SK-N-SH (cell line): Measurements from ENCODE around the gene VAMP3. TPM values are rescaled to one million over a fixed set of nuclear protein-coding genes. Genes with fewer than 3 reads are reported as not detected.

Experiments
- CTCF ChIA-PET: fragments of 300-600, 350-600 bp; formaldehyde crosslinking; extraction: SDS; loops from one replicate; lab custom pipeline; 2021; lab: Yijun Ruan, JAX
- POLR2A ChIA-PET: fragments of 350-600 bp; sonication (Branson Sonifier 250); formaldehyde crosslinking; extraction: SDS; loops from one replicate; lab custom pipeline; 2020; ENCODE audit warnings: antibody characterized with exemption, inconsistent platforms; lab: Yijun Ruan, JAX
- DNase-seq: peaks from one replicate; pipeline ENCODE4 v3.0.0; 2012
- H2AFZ ChIP-seq: fragments of 200-600 bp; sonication (generic); 2 replicates; pipeline ENCODE4 v1.8.1; 2016; ENCODE audit warnings: antibody characterized with exemption, mild to moderate bottlenecking, low read depth
- H3F3A ChIP-seq: fragments of 200-600 bp; sonication (generic); replicated peaks from 2 replicates; pipeline ENCODE3; 2016; ENCODE audit warnings: antibody characterized with exemption, mild to moderate bottlenecking; ENCODE audit not compliant: insufficient read depth
- H3K27ac ChIP-seq, 2 experiments: fragments of 200-500 bp in 1 of 2; fragments of 200-600 bp in 1 of 2; sonication (Bioruptor generic) in 1 of 2; sonication (generic), shearing (Covaris generic) in 1 of 2; 2 replicates each; pipeline versions ENCODE4 v1.5.1 to v1.6.1; 2014 to 2016; ENCODE audit warnings: low read depth in 2 of 2, inconsistent platforms in 1 of 2, low read length in 1 of 2, mild to moderate bottlenecking in 1 of 2, mixed read lengths in 1 of 2
- H3K27me3 ChIP-seq: fragments of 200-600 bp; sonication (generic), shearing (Covaris generic); 2 replicates; pipeline ENCODE4 v1.6.1; 2016; ENCODE audit warnings: mixed run types; ENCODE audit not compliant: insufficient read depth
- H3K36me3 ChIP-seq, 2 experiments: fragments of 200-500 bp in 1 of 2; fragments of 200-600 bp in 1 of 2; sonication (Bioruptor generic) in 1 of 2; sonication (generic) in 1 of 2; replicated peaks in 1 of 2; 2 replicates each; pipeline versions ENCODE3 to v1.5.1; 2014 to 2016; ENCODE audit warnings: low read length in 1 of 2, mild to moderate bottlenecking in 1 of 2; ENCODE audit not compliant: insufficient read depth in 2 of 2, control insufficient read depth in 1 of 2
- H3K4me1 ChIP-seq, 2 experiments: fragments of 200-500 bp in 1 of 2; fragments of 200-600 bp in 1 of 2; sonication (Bioruptor generic) in 1 of 2; sonication (generic), shearing (Covaris generic) in 1 of 2; 2 replicates each; pipeline versions ENCODE4 v1.5.1 to v1.6.1; 2014 to 2016; ENCODE audit warnings: low read depth in 1 of 2, low read length in 1 of 2, mixed run types in 1 of 2; ENCODE audit not compliant: insufficient read depth in 2 of 2, control insufficient read depth in 1 of 2
- H3K4me2 ChIP-seq: fragments of 200-600 bp; sonication (generic), shearing (Covaris generic); 2 replicates; pipeline ENCODE4 v1.6.1; 2017; ENCODE audit warnings: mixed run types
- H3K4me3 ChIP-seq, 2 experiments: fragments of 200-500 bp in 1 of 2; fragments of 200-600 bp in 1 of 2; sonication (Bioruptor generic) in 1 of 2; sonication (generic), shearing (Covaris generic) in 1 of 2; 2 replicates each; pipeline versions ENCODE4 v1.5.1 to v1.8.1; 2014 to 2016; ENCODE audit warnings: low read depth in 2 of 2, inconsistent platforms in 1 of 2, low read length in 1 of 2, mild to moderate bottlenecking in 1 of 2, mixed read lengths in 1 of 2, moderate library complexity in 1 of 2
- H3K79me2 ChIP-seq: fragments of 200-600 bp; sonication (generic); 2 replicates; pipeline ENCODE4 v1.8.1; 2017; ENCODE audit warnings: mild to moderate bottlenecking; ENCODE audit not compliant: insufficient read depth
- H3K9ac ChIP-seq: fragments of 200-600 bp; sonication (generic); 2 replicates; pipeline ENCODE4 v1.6.1; 2017; ENCODE audit warnings: mixed run types
- H3K9me2 ChIP-seq: fragments of 200-600 bp; sonication (generic); 2 replicates; pipeline ENCODE4 v1.6.1; 2017; ENCODE audit warnings: mixed run types
- H3K9me3 ChIP-seq: fragments of 200-600 bp; sonication (generic); 2 replicates; pipeline ENCODE4 v1.6.1; 2017; ENCODE audit warnings: mixed run types, mild to moderate bottlenecking, moderate library complexity
- H4K20me1 ChIP-seq: fragments of 200-600 bp; sonication (generic); 2 replicates; pipeline ENCODE4 v1.6.1; 2017; ENCODE audit warnings: mild to moderate bottlenecking, mixed run types; ENCODE audit not compliant: insufficient read depth
- FOSL2 ChIP-seq: IDR thresholded peaks from 2 replicates; pipeline ENCODE4 v1.4.0; 2012; ENCODE audit warnings: low read depth, mild to moderate bottlenecking, moderate library complexity, borderline replicate concordance
- FOXJ3 ChIP-seq: sonication (generic); formaldehyde crosslinking; IDR thresholded peaks from 2 replicates; pipeline ENCODE4 v1.5.1; 2020; ENCODE audit warnings: mild to moderate bottlenecking, missing genetic modification reagents
- FOXM1 ChIP-seq: IDR thresholded peaks from 2 replicates; pipeline ENCODE4 v1.4.0; 2012; ENCODE audit warnings: low read depth, mild to moderate bottlenecking
- JUND ChIP-seq: IDR thresholded peaks from 2 replicates; pipeline ENCODE4 v1.4.0; 2012
- MXI1 ChIP-seq: IDR thresholded peaks from 2 replicates; pipeline ENCODE4 v1.6.1; 2012; ENCODE audit warnings: mild to moderate bottlenecking, low read depth, low read length, improper control_type of control experiment
- PBX3 ChIP-seq: IDR thresholded peaks from 2 replicates; pipeline ENCODE4; 2012
- POLR2AphosphoS5 ChIP-seq: IDR thresholded peaks from 2 replicates; pipeline ENCODE4 v1.6.1; 2012; ENCODE audit warnings: low read depth, low read length
- REST ChIP-seq: IDR thresholded peaks from 2 replicates; pipeline ENCODE4 v1.6.1; 2012; ENCODE audit warnings: mild to moderate bottlenecking, low read depth, low read length, moderate library complexity
- RXRA ChIP-seq: IDR thresholded peaks from 2 replicates; pipeline ENCODE4 v1.4.0; 2012; ENCODE audit warnings: low read depth, mild to moderate bottlenecking, borderline replicate concordance
- TEAD4 ChIP-seq: IDR thresholded peaks from 2 replicates; pipeline ENCODE4 v1.4.0; 2012; ENCODE audit warnings: mild to moderate bottlenecking, borderline replicate concordance; ENCODE audit not compliant: insufficient read depth
- WGBS: methylation state at CpG from one replicate; pipeline ENCODE4 v1.1.6; 2017; ENCODE audit warnings: low lambda C conversion rate; 5-methylcytosine and 5-hydroxymethylcytosine counted together
- polyA plus RNA-seq, 3 experiments: library from polyadenylated mRNA; depleted of rRNA; stranded (reverse); fragments of >200 nt; gene quantifications; 2 replicates each; pipeline ENCODE4 v1.2.3, GENCODE V29; 2012

VAMP3 gene
- polyA plus RNA-seq, 1 of the 3 experiments (the other 2 are of a cell fraction), result 96.4 TPM

- Histone ChIP-seq H3K27me3 (no peaks in the 10 kb centered on the region), H2AFZ (no peak overlapping the region), H3K27ac (no peak overlapping the region), H3K9ac (no peak overlapping the region), H3K9me3 (no peaks in the 10 kb centered on the region), H3K9me2 (no peaks in the 10 kb centered on the region), H3F3A (no peaks in the 10 kb centered on the region), H3K4me2 (no peak overlapping the region), H4K20me1 (no peaks in the 10 kb centered on the region), H3K36me3 (peaks cover 55 to 65% of the 10 kb centered on the region in 2 experiments), H3K4me1 (no peaks in the 10 kb centered on the region), H3K4me3 (no peak overlapping the region), H3K79me2 (no peaks in the 10 kb centered on the region)
- WGBS, result 94% methylated on average over 7 of the region's 8 CpGs
- no peak for TF ChIP-seq TEAD4
- TF ChIP-seq PBX3, result no peak
- ChIA-PET CTCF (interaction anchor here (1.3 to 1.5 kb wide), 3 partner anchors 11 to 16 kb away, joined by 3 to 5 read pairs (median 3); no protein-coding TSS in a partner anchor), POLR2A (no interaction called here)
- DNase-seq, result no peak
These were observed 53.6 kb downstream of the VAMP3 start for GRCh38 chr1:7824701-7825100.

GRCh38 chr1:7826363-7826762, 55.3 kb downstream of the VAMP3 start:
- Histone ChIP-seq H3K9ac (no peak overlapping the region), H3K4me3 (no peak overlapping the region), H3F3A (no peaks in the 10 kb centered on the region), H3K27ac (no peak overlapping the region), H3K9me3 (no peaks in the 10 kb centered on the region), H3K36me3 (peaks cover 54 to 65% of the 10 kb centered on the region in 2 experiments), H3K79me2 (no peaks in the 10 kb centered on the region), H2AFZ (no peak overlapping the region), H3K27me3 (no peaks in the 10 kb centered on the region), H4K20me1 (no peaks in the 10 kb centered on the region), H3K4me2 (no peak overlapping the region), H3K4me1 (no peaks in the 10 kb centered on the region), H3K9me2 (no peaks in the 10 kb centered on the region)
- POLR2A ChIA-PET, result no interaction called here
- DNase-seq, result no peak
- 93% methylated on average over 7 of the region's 7 CpGs for WGBS
- TF ChIP-seq TEAD4 (no peak), MXI1 (no peak), REST (no peak), FOXM1 (no peak), JUND (no peak), FOXJ3 (CRISPR knock-in tag) (no peak), POLR2AphosphoS5 (no peak), RXRA (no peak), FOSL2 (no peak)
- CTCF ChIA-PET, result interaction anchor here (1.2 kb wide), 1 partner anchor 18 kb away, joined by 4 read pairs; no protein-coding TSS in a partner anchor
